OCI-LY7 (cell line): Measurements from ENCODE around the gene CARD8. TPM values are rescaled to one million over a fixed set of nuclear protein-coding genes. Genes with fewer than 3 reads are reported as not detected.
A peak's percentile ranks its signal among the peaks of the same experiment; 100 is the strongest.

ENCODE experiments used
- BruUV-seq: library from RNA; stranded (reverse); fragments of 400-500 nt; replicated peaks from 2 replicates; lab custom pipeline; 2021; lab: Mats Ljungman, UMichigan
- CTCF ChIA-PET: fragments of 300-600 bp; sonication (Branson Sonifier 250); formaldehyde crosslinking; loops from one replicate; lab custom pipeline; 2022; ENCODE audit warnings: antibody characterized with exemption; ENCODE audit not compliant: unreplicated experiment; lab: Charles Lee
- POLR2A ChIA-PET: fragments of 300-600 bp; sonication (Branson Sonifier 250); formaldehyde crosslinking; loops from one replicate; lab custom pipeline; 2022; ENCODE audit warnings: antibody characterized with exemption; lab: Charles Lee
- DNase-seq: peaks from one replicate; pipeline ENCODE4 v3.0.0-alpha.2; 2015; ENCODE audit warnings: low spot score
- H2AFZ ChIP-seq: fragments of 200-600 bp; sonication (generic), shearing (Covaris generic); 2 replicates; pipeline ENCODE4 v1.6.1; 2014; ENCODE audit warnings: mild to moderate bottlenecking, antibody characterized with exemption, low read length, moderate library complexity
- H3K27ac ChIP-seq: fragments of 200-600 bp; sonication (generic); 2 replicates; pipeline ENCODE4 v1.5.1; 2014; ENCODE audit warnings: mixed run types, low read depth, mild to moderate bottlenecking, moderate library complexity, low read length, inconsistent platforms; ENCODE audit not compliant: poor library complexity, severe bottlenecking
- H3K36me3 ChIP-seq: fragments of 200-600 bp; sonication (generic); 2 replicates; pipeline ENCODE4 v1.6.1; 2014; ENCODE audit warnings: mild to moderate bottlenecking, antibody characterized with exemption, low read length, moderate library complexity, mixed read lengths; ENCODE audit not compliant: insufficient read depth
- H3K4me1 ChIP-seq: fragments of 200-600 bp; sonication (generic); 2 replicates; pipeline ENCODE4 v1.5.1; 2014; ENCODE audit warnings: mild to moderate bottlenecking, low read length; ENCODE audit not compliant: insufficient read depth, poor library complexity, severe bottlenecking
- H3K4me2 ChIP-seq: fragments of 200-600 bp; sonication (generic); 2 replicates; pipeline ENCODE4 v1.6.1; 2014; ENCODE audit warnings: mild to moderate bottlenecking, low read length
- H3K4me3 ChIP-seq: fragments of 200-600 bp; sonication (generic); 2 replicates; pipeline ENCODE4 v1.5.1; 2014; ENCODE audit warnings: mild to moderate bottlenecking, low read depth, low read length; ENCODE audit not compliant: poor library complexity, severe bottlenecking
- H3K79me2 ChIP-seq: fragments of 200-600 bp; sonication (generic); 2 replicates; pipeline ENCODE4 v1.6.1; 2016; ENCODE audit warnings: low read depth, mild to moderate bottlenecking, low read length, moderate library complexity, mixed read lengths; ENCODE audit not compliant: insufficient read depth
- H3K9me2 ChIP-seq: fragments of 200-600 bp; sonication (generic); 2 replicates; pipeline ENCODE4 v1.6.1; 2016; ENCODE audit warnings: mild to moderate bottlenecking, low read length, mixed read lengths; ENCODE audit not compliant: insufficient read depth
- H3K9me3 ChIP-seq: fragments of 200-600 bp; sonication (generic); 2 replicates; pipeline ENCODE4 v1.6.1; 2014; ENCODE audit warnings: mild to moderate bottlenecking, mixed run types, low read length, mixed read lengths
- H4K20me1 ChIP-seq: fragments of 200-600 bp; sonication (generic); 2 replicates; pipeline ENCODE4 v1.6.1; 2014; ENCODE audit warnings: mild to moderate bottlenecking, antibody characterized with exemption, low read length, moderate library complexity, mixed read lengths; ENCODE audit not compliant: insufficient read depth
- EZH2phosphoT487 ChIP-seq: fragments of 200-600 bp; sonication (generic); IDR thresholded peaks from 2 replicates; pipeline ENCODE4 v1.6.1; 2018; ENCODE audit warnings: low read depth, borderline replicate concordance, mild to moderate bottlenecking, mixed run types, antibody characterized with exemption, low read length, moderate library complexity, mixed read lengths
- intact Hi-C: fragments of 100-400 bp; cut with micrococcal nuclease; formaldehyde crosslinking; loops from one replicate; pipeline ENCODE4 v1.10.0; 2022; ENCODE audit not compliant: unreplicated experiment
- total RNA-seq, 2 experiments: library from RNA; depleted of rRNA in 1 of 2; stranded (reverse); fragments of >200 nt in 1 of 2; shearing (Covaris generic) in 1 of 2; gene quantifications; 2 replicates each; pipeline ENCODE4 v1.2.3, GENCODE V29; 2014 to 2022
- TF ChIP-seq, protein P1 (sequence below): fragments of 200-600 bp; sonication (generic); conservative IDR thresholded peaks from 2 replicates; pipeline ENCODE4 v1.5.1; 2014; ENCODE audit warnings: mild to moderate bottlenecking, antibody characterized with exemption, low read length, moderate library complexity, mixed read lengths

The CARD8 gene
- total RNA-seq, 2 experiments from 2014 or later = 51.0 to 56.1 TPM

DNA sequence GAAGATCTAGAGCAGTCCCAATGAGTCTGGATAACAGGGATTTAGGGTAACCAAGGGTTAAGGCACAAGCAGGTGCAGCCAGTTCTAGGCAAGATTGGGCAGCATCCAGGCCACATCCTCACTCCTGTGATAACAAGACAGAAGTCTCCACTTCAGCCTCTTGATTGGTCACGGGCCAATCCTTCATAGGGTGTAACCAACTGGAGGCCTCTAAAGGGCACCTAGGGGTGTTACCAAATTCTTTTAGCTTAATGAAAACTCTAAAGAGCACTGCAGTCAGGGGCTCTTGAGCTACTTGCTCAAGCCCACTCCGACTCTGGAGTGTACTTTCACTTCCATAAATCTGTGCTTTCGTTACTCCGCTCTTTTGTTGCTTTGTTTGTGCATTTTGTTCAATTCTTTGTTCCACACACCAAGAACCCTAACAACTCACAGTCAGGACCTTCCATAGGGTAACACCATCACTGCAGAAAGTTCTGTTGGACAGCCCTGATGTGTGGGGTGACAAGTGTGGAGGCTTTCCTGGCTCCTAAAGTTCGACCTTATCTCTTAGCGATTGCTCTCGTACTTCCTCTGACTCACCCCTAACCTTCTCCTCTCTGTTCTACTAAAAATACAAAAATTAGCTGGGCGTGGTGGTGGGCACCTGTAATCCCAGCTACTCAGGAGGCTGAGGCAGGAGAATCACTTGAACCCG, 49.2 kb downstream of the CARD8 start:
- H4K20me1 ChIP-seq = no peaks in the 10 kb centered on the region
- H3K27ac ChIP-seq = peak overlapping the region; percentile 47
- H3K79me2 ChIP-seq = peaks cover 16% of the 10 kb centered on the region
- no peaks in the 10 kb centered on the region for H3K9me2 ChIP-seq
- POLR2A ChIA-PET = interaction anchor here (0.6 kb wide), 1 partner anchor 51 kb away, joined by 4 read pairs; no protein-coding TSS in a partner anchor
- peaks cover 34% of the 10 kb centered on the region for H3K36me3 ChIP-seq
- DNase-seq = peak; percentile 58
- peak overlapping the region; percentile 38 for H3K4me3 ChIP-seq
- no peak for TF ChIP-seq EZH2phosphoT487
- TF ChIP-seq, protein P1, sequence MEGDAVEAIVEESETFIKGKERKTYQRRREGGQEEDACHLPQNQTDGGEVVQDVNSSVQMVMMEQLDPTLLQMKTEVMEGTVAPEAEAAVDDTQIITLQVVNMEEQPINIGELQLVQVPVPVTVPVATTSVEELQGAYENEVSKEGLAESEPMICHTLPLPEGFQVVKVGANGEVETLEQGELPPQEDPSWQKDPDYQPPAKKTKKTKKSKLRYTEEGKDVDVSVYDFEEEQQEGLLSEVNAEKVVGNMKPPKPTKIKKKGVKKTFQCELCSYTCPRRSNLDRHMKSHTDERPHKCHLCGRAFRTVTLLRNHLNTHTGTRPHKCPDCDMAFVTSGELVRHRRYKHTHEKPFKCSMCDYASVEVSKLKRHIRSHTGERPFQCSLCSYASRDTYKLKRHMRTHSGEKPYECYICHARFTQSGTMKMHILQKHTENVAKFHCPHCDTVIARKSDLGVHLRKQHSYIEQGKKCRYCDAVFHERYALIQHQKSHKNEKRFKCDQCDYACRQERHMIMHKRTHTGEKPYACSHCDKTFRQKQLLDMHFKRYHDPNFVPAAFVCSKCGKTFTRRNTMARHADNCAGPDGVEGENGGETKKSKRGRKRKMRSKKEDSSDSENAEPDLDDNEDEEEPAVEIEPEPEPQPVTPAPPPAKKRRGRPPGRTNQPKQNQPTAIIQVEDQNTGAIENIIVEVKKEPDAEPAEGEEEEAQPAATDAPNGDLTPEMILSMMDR = no peak
- H3K9me3 ChIP-seq = no peaks in the 10 kb centered on the region
- CTCF ChIA-PET = no interaction called here
- peaks cover 23% of the 10 kb centered on the region for H3K4me1 ChIP-seq
- no TSS peak for BruUV-seq
- H3K4me2 ChIP-seq = peak overlapping the region; percentile 56
- intact Hi-C loops = no loop called here
- H2AFZ ChIP-seq = no peak overlapping the region

GRCh38 chr19:48203794-48204628, 51.7 kb downstream of the CARD8 start:
- Histone ChIP-seq H3K9me3 (no peaks in the 10 kb centered on the region), H3K4me1 (peaks cover 23% of the 10 kb centered on the region), H3K79me2 (peaks cover 16% of the 10 kb centered on the region), H3K9me2 (no peaks in the 10 kb centered on the region), H3K36me3 (peaks cover 20% of the 10 kb centered on the region), H2AFZ (peak overlapping the region; percentile 83; the same call in 1 of the 2 replicates), H3K27ac (peak overlapping the region; percentile 60), H3K4me3 (peak overlapping the region; percentile 81), H3K4me2 (peak overlapping the region; percentile 84), H4K20me1 (no peaks in the 10 kb centered on the region)
- CTCF ChIA-PET = interaction anchor here (0.6 to 1.4 kb wide), 6 partner anchors 11 to 55 kb away, joined by 3 to 6 read pairs (median 3); no protein-coding TSS in a partner anchor
- no peak for TF ChIP-seq EZH2phosphoT487
- TF ChIP-seq, protein P1 = no peak
- intact Hi-C loops = loop anchor here (5.0 kb wide), 1 partner anchor 53 kb away; the partner anchor contains the start of gene CARD8
- no TSS peak for BruUV-seq
- peak; percentile 95 for DNase-seq
- POLR2A ChIA-PET = interaction anchor here (0.6 to 2.8 kb wide), 15 partner anchors 10 to 1957 kb away, joined by 3 to 24 read pairs (median 4); partner anchors contain the start of gene CARD8
